IPS-20b (cell line): ENCODE data around the gene STK38L.
A peak's percentile ranks its signal among the peaks of the same experiment; 100 is the strongest.

Experiments
- H3K27ac ChIP-seq: one replicate; pipeline ENCODE4 v1.5.1; 2013; ENCODE audit warnings: low read length
- H3K27me3 ChIP-seq: 2 replicates; pipeline ENCODE4 v1.6.1; 2013; ENCODE audit warnings: mild to moderate bottlenecking, low read length, inconsistent platforms; ENCODE audit not compliant: insufficient read depth
- H3K36me3 ChIP-seq: 2 replicates; pipeline ENCODE4 v1.6.1; 2013; ENCODE audit warnings: low read depth, mild to moderate bottlenecking, inconsistent platforms, low read length, moderate library complexity; ENCODE audit not compliant: insufficient read depth
- H3K4me1 ChIP-seq: 2 replicates; pipeline ENCODE4 v1.6.1; 2013; ENCODE audit warnings: mild to moderate bottlenecking, control low read depth, inconsistent platforms, low read length, moderate library complexity; ENCODE audit not compliant: insufficient read depth
- H3K4me3 ChIP-seq: 2 replicates; pipeline ENCODE4 v1.5.1; 2013; ENCODE audit warnings: mild to moderate bottlenecking, low read length, inconsistent platforms
- H3K9ac ChIP-seq: 2 replicates; pipeline ENCODE4 v1.6.1; 2013; ENCODE audit warnings: low read depth, mild to moderate bottlenecking, inconsistent platforms, low read length, moderate library complexity
- H3K9me3 ChIP-seq: 2 replicates; pipeline ENCODE4 v1.6.1; 2013; ENCODE audit warnings: mild to moderate bottlenecking, low read depth, low read length, inconsistent platforms; ENCODE audit not compliant: insufficient read depth

Gene STK38L

GRCh38 chr12:27236498-27236897, 7.6 kb upstream of the STK38L start:
- no peaks in the 10 kb centered on the region for H3K4me1 ChIP-seq
- no peaks in the 10 kb centered on the region for H3K9me3 ChIP-seq
- H3K36me3 ChIP-seq, result no peaks in the 10 kb centered on the region
- no peaks in the 10 kb centered on the region for H3K27me3 ChIP-seq
- H3K4me3 ChIP-seq, result no peak overlapping the region
- no peak overlapping the region for H3K9ac ChIP-seq
- no peak overlapping the region for H3K27ac ChIP-seq

- Histone ChIP-seq H3K4me3 (no peak overlapping the region), H3K27ac (no peak overlapping the region), H3K9me3 (no peaks in the 10 kb centered on the region), H3K27me3 (no peaks in the 10 kb centered on the region), H3K36me3 (no peaks in the 10 kb centered on the region), H3K9ac (no peak overlapping the region), H3K4me1 (no peaks in the 10 kb centered on the region)
Measured at GRCh38 chr12:27237790-27238771, 6.0 kb upstream of the STK38L start.

GRCh38 chr12:27243006-27243405, 1.1 kb upstream of the STK38L start:
- Histone ChIP-seq H3K9me3 (0 out of 2 replicates have a peak, but pooled peaks cover 3% of the 10 kb centered on the region), H3K4me1 (peaks cover 10% of the 10 kb centered on the region; the same call in 1 of the 2 replicates), H3K27me3 (no peaks in the 10 kb centered on the region), H3K27ac (no peak overlapping the region), H3K9ac (no peak overlapping the region), H3K36me3 (no peaks in the 10 kb centered on the region), H3K4me3 (no peak overlapping the region)

GRCh38 chr12:27244689-27245488, 803 bp downstream of the STK38L start:
- Histone ChIP-seq H3K9me3 (0 out of 2 replicates have a peak, but pooled peaks cover 3% of the 10 kb centered on the region), H3K9ac (peak overlapping the region; percentile 87), H3K27ac (no peak overlapping the region), H3K27me3 (no peaks in the 10 kb centered on the region), H3K4me1 (peaks cover 10% of the 10 kb centered on the region; the same call in 1 of the 2 replicates), H3K36me3 (no peaks in the 10 kb centered on the region), H3K4me3 (peak overlapping the region; percentile 92)

GRCh38 chr12:27246141-27246540, 2.1 kb downstream of the STK38L start:
- H3K27me3 ChIP-seq, result no peaks in the 10 kb centered on the region
- H3K9me3 ChIP-seq, result 0 out of 2 replicates have a peak, but pooled peaks cover 3% of the 10 kb centered on the region
- H3K4me3 ChIP-seq, result peak overlapping the region; percentile 92; the same call in 1 of the 2 replicates
- no peak overlapping the region for H3K27ac ChIP-seq
- peaks cover 10% of the 10 kb centered on the region; the same call in 1 of the 2 replicates for H3K4me1 ChIP-seq
- peak overlapping the region; percentile 87; the same call in 1 of the 2 replicates for H3K9ac ChIP-seq
- no peaks in the 10 kb centered on the region for H3K36me3 ChIP-seq

- H3K4me3 ChIP-seq, result peak overlapping the region; percentile 92; the same call in 1 of the 2 replicates
- H3K36me3 ChIP-seq, result no peaks in the 10 kb centered on the region
- 0 out of 2 replicates have a peak, but pooled peaks cover 3% of the 10 kb centered on the region for H3K9me3 ChIP-seq
- H3K4me1 ChIP-seq, result peaks cover 10% of the 10 kb centered on the region; the same call in 1 of the 2 replicates
- no peaks in the 10 kb centered on the region for H3K27me3 ChIP-seq
- H3K27ac ChIP-seq, result no peak overlapping the region
- H3K9ac ChIP-seq, result no peak overlapping the region
Measured at GRCh38 chr12:27246774-27247173, 2.7 kb downstream of the STK38L start.

GRCh38 chr12:27252934-27253333, 8.8 kb downstream of the STK38L start:
- Histone ChIP-seq H3K9ac (no peak overlapping the region), H3K36me3 (no peaks in the 10 kb centered on the region), H3K4me3 (no peak overlapping the region), H3K27me3 (no peaks in the 10 kb centered on the region), H3K9me3 (no peaks in the 10 kb centered on the region), H3K27ac (no peak overlapping the region), H3K4me1 (no peaks in the 10 kb centered on the region)

- Histone ChIP-seq H3K9me3 (no peaks in the 10 kb centered on the region), H3K4me1 (no peaks in the 10 kb centered on the region), H3K27me3 (no peaks in the 10 kb centered on the region), H3K9ac (no peak overlapping the region), H3K4me3 (no peak overlapping the region), H3K36me3 (no peaks in the 10 kb centered on the region), H3K27ac (no peak overlapping the region)
Measured at GRCh38 chr12:27253347-27253746, 9.3 kb downstream of the STK38L start.

- Histone ChIP-seq H3K9me3 (no peaks in the 10 kb centered on the region), H3K4me3 (no peak overlapping the region)
Measured at GRCh38 chr12:27255806-27256205, 11.7 kb downstream of the STK38L start.

GRCh38 chr12:27257104-27257843, 13.2 kb downstream of the STK38L start:
- Histone ChIP-seq H3K9me3 (no peaks in the 10 kb centered on the region), H3K4me3 (no peak overlapping the region), H3K27ac (no peak overlapping the region), H3K27me3 (no peaks in the 10 kb centered on the region), H3K4me1 (0 out of 2 replicates have a peak, but pooled peaks cover 3% of the 10 kb centered on the region), H3K36me3 (no peaks in the 10 kb centered on the region), H3K9ac (no peak overlapping the region)

More at GRCh38 chr12:27255806-27256205, 11.7 kb downstream of the STK38L start:
- H3K27me3 ChIP-seq, result no peaks in the 10 kb centered on the region
- no peak overlapping the region for H3K27ac ChIP-seq
- H3K9ac ChIP-seq, result no peak overlapping the region
- H3K36me3 ChIP-seq, result no peaks in the 10 kb centered on the region
- 0 out of 2 replicates have a peak, but pooled peaks cover 3% of the 10 kb centered on the region for H3K4me1 ChIP-seq

GRCh38 chr12:27260746-27261145, 16.7 kb downstream of the STK38L start:
- no peak overlapping the region for H3K9ac ChIP-seq
- H3K4me3 ChIP-seq, result no peak overlapping the region
- no peaks in the 10 kb centered on the region for H3K9me3 ChIP-seq
- no peaks in the 10 kb centered on the region for H3K27me3 ChIP-seq
- H3K27ac ChIP-seq, result no peak overlapping the region
- H3K4me1 ChIP-seq, result 0 out of 2 replicates have a peak, but pooled peaks cover 3% of the 10 kb centered on the region
- no peaks in the 10 kb centered on the region for H3K36me3 ChIP-seq
